ENCODE measurements around the gene NKD1.

DNA sequence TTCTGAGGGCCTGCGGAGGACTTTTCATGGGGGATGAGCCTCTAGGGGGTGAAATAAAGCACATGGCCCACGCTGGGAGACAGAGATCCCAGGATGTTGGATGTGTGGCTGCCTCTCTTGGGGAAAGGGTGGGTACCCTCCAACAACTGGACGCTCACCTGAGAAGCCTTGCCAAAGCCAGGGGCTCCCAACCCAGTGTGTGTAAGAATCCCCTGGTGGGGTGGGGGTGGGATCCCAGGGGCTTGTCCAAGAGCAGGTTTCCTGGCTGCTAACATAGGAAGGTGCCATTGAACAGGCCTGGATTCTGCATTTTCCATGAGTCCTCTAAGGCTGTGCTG, 132.3 kb downstream of the NKD1 start:
- no peak for TF ChIP-seq ZNF384 (IDR thresholded peaks at IDR 0.05)
- no peak for TF ChIP-seq TARDBP (IDR thresholded peaks at IDR 0.05)
- TF ChIP-seq SP1 (IDR thresholded peaks at IDR 0.05): no peak
